Adrenal gland (tissue), 12 donors: ENCODE results near the gene SDK2. TPM values are rescaled to one million over a fixed set of nuclear protein-coding genes. Genes with fewer than 3 reads are reported as not detected.

Source experiments
- DNase-seq, 7 donors: peaks; one replicate each; pipeline ENCODE4 v3.0.0-alpha.2; 2019 to 2020
- H3K27ac ChIP-seq, 5 donors: fragments of 200-600 bp; sonication (generic) in 4 of 5; 1 replicate in 3 of 5; 2 replicates in 2 of 5; pipeline versions ENCODE4 v1.5.1 to v1.8.0; 2016 to 2020; ENCODE audit warnings: mild to moderate bottlenecking in 1 of 5
- H3K27me3 ChIP-seq: fragments of 200-600 bp; 2 replicates; pipeline ENCODE4 v1.8.0; 2021
- H3K36me3 ChIP-seq, 2 donors: fragments of 200-600 bp; replicated peaks in 1 of 2; 1 replicate in 1 of 2; 2 replicates in 1 of 2; pipeline versions ENCODE4 v1.5.1 to v1.8.0; 2018 to 2022
- H3K4me1 ChIP-seq, 2 donors: fragments of 200-600 bp; replicated peaks in 1 of 2; 1 replicate in 1 of 2; 2 replicates in 1 of 2; pipeline versions ENCODE4 v1.5.1 to v1.8.0; 2018 to 2021
- H3K4me3 ChIP-seq, 4 donors: fragments of 200-600 bp; sonication (generic) in 3 of 4; one replicate each; pipeline ENCODE4 v1.5.1; 2016 to 2018
- H3K9me3 ChIP-seq, 3 donors: fragments of 200-600 bp; sonication (generic) in 1 of 3; replicated peaks in 1 of 3; 1 replicate in 2 of 3; 2 replicates in 1 of 3; pipeline versions ENCODE4 v1.5.1 to v1.8.0; 2016 to 2021
- POLR2A ChIP-seq, 2 donors: fragments of 450-650 bp; IDR thresholded peaks; one replicate each; pipeline ENCODE4 v1.6.1; 2017; ENCODE audit warnings: antibody characterized with exemption in 2 of 2, mild to moderate bottlenecking in 2 of 2, moderate library complexity in 1 of 2
- WGBS, 4 donors: extraction: QIAGEN DNeasy Blood & Tissue Kit in 2 of 4; methylation state at CpG; one replicate each; pipeline versions ENCODE4 v1.1.5 to v1.1.7; 2013 to 2017; 5-methylcytosine and 5-hydroxymethylcytosine counted together
- intact Hi-C, 2 donors: fragments of 100-400 bp; cut with DNase I; formaldehyde crosslinking; loops; one replicate each; pipeline versions ENCODE4 v1.14.1 to v1.15.0; 2022 to 2023
- polyA plus RNA-seq, 3 donors: library from polyadenylated mRNA; stranded (reverse); fragments of 200-250 nt in 2 of 3; fragments of 350-450 nt in 1 of 3; fragmentation: Illumina TruSeq in 1 of 3; extraction: RNeasy Lipid Tissue Mini Kit (QIAGEN cat#74804) in 1 of 3; gene quantifications; one replicate each; pipeline ENCODE4 v1.2.3, GENCODE V29; 2013 to 2014
- total RNA-seq, 9 donors: library from RNA; depleted of rRNA in 4 of 9; stranded (reverse); fragments of >200 nt in 4 of 9; fragments of 120-200 nt in 1 of 9; fragmentation: NEBNext Ultra II Directional in 1 of 9; extraction: Animal tissue kit (Norgen Biotek cat#: 25700) in 1 of 9; gene quantifications; one replicate each; pipeline versions ENCODE4 v1.1.0 to v1.2.4, GENCODE V29; 2013 to 2023
- TF ChIP-seq, protein P1 (sequence below), 6 experiments: fragments of 450-650 bp in 4 of 6; fragments of 200-600 bp in 2 of 6; sonication (generic) in 1 of 6; IDR thresholded peaks; 1 replicate in 5 of 6; 2 replicates in 1 of 6; pipeline versions ENCODE4 v1.5.1 to v1.8.0; 2016 to 2021; ENCODE audit warnings: antibody characterized with exemption in 6 of 6, mild to moderate bottlenecking in 2 of 6, moderate library complexity in 1 of 6
- donor health status: healthy with polysubstance abuse.
- donor health status: Bipolar disorder and iron deficiency.
- donor health status: DM: yes; HTN: yes; CAD: no.
- donor health status: DM: no; HTN: no; CAD: no.
- donor health status: DM: no; HTN: no; CAD: no.
- donor health status: DM: yes; HTN: yes; CAD: no.

The SDK2 gene
- total and polyA plus RNA-seq, 12 donors, result 0.27 to 2.1 (median 0.84) TPM

DNA sequence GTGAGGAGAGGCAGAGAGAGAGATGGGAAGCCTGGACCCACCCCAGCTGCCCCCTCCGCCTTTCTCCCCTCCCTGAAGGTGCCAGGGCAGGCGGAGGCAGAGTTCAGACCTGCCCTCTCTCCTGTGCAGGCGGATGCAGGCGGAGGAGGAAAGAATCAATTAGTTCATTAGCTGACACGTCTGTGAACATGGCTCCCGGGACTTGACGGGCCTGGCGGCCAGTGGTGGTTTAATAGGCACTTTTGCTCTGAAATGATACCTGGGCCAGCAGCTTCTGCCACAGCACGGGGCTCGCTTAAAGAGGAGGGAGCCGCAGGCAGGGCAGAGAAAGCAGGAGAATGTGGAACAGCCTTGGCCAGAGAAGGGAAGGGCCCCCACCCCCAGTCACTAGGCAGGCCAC lies 98.1 kb downstream of the SDK2 start:
- intact Hi-C loops, result no loop called here
- Histone ChIP-seq H3K27me3 (no peaks in the 10 kb centered on the region), H3K36me3 (no peaks in the 10 kb centered on the region), H3K9me3 (no peaks in the 10 kb centered on the region), H3K4me3 (no peak overlapping the region), H3K4me1 (peaks cover 0 to 7% of the 10 kb centered on the region in 2 donors), H3K27ac (no peak overlapping the region)
- DNase-seq, result no peak
- 78 to 90% (median 87%) methylated on average over 4 to 11 of the region's 11 CpGs for WGBS, 4 donors
- no peak for TF ChIP-seq POLR2A (IDR thresholded peaks at IDR 0.05)
- TF ChIP-seq, protein P1, sequence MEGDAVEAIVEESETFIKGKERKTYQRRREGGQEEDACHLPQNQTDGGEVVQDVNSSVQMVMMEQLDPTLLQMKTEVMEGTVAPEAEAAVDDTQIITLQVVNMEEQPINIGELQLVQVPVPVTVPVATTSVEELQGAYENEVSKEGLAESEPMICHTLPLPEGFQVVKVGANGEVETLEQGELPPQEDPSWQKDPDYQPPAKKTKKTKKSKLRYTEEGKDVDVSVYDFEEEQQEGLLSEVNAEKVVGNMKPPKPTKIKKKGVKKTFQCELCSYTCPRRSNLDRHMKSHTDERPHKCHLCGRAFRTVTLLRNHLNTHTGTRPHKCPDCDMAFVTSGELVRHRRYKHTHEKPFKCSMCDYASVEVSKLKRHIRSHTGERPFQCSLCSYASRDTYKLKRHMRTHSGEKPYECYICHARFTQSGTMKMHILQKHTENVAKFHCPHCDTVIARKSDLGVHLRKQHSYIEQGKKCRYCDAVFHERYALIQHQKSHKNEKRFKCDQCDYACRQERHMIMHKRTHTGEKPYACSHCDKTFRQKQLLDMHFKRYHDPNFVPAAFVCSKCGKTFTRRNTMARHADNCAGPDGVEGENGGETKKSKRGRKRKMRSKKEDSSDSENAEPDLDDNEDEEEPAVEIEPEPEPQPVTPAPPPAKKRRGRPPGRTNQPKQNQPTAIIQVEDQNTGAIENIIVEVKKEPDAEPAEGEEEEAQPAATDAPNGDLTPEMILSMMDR (IDR thresholded peaks at IDR 0.05), result no peak

- TF ChIP-seq POLR2A (IDR thresholded peaks at IDR 0.05), result no peak
- TF ChIP-seq, protein P1 (IDR thresholded peaks at IDR 0.05), result no peak
- WGBS, 4 donors, result 84 to 86% (median 85%) methylated on average over 9 to 17 of the region's 17 CpGs
Observed at GRCh38 chr17:73545109-73546032, 98.9 kb downstream of the SDK2 start.

DNA sequence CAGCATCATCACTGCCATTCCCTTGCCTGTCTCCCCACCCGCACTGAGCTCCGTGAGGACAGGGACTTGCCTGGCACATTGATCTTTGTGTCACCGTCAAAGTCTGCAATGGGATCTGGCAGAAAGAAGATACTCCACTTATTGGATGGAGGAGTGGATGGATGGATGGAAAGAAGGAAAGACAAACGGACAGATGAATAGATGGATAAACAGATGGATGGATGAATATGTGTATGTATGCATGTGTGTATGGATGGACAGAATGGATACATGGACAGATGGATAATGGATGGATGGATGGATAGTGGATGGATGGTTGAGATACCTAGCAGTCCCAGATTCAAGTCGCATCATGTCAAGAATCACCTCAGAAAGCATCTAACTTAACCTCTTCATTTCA lies 99.9 kb downstream of the SDK2 start:
- DNase-seq, result no peak
- WGBS, 4 donors, result 83 to 92% (median 88%) methylated on average over 5 of the region's 5 CpGs
- intact Hi-C loops, result no loop called here
- H3K4me1 ChIP-seq, result peaks cover 0 to 7% of the 10 kb centered on the region in 2 donors
- H3K4me3 ChIP-seq, result no peak overlapping the region
- H3K9me3 ChIP-seq, result no peaks in the 10 kb centered on the region
- no peaks in the 10 kb centered on the region for H3K27me3 ChIP-seq
- TF ChIP-seq, protein P1 (IDR thresholded peaks at IDR 0.05), result no peak
- no peak for TF ChIP-seq POLR2A (IDR thresholded peaks at IDR 0.05)
- no peak overlapping the region for H3K27ac ChIP-seq
- H3K36me3 ChIP-seq, result no peaks in the 10 kb centered on the region

More at GRCh38 chr17:73545109-73546032, 98.9 kb downstream of the SDK2 start:
- Histone ChIP-seq H3K9me3 (no peaks in the 10 kb centered on the region), H3K27ac (no peak overlapping the region), H3K36me3 (no peaks in the 10 kb centered on the region), H3K4me3 (no peak overlapping the region), H3K27me3 (no peaks in the 10 kb centered on the region), H3K4me1 (peaks cover 0 to 7% of the 10 kb centered on the region in 2 donors)
- intact Hi-C loops, result no loop called here
- DNase-seq, result no peak

- WGBS, 4 donors, result 79 to 96% (median 81%) methylated on average over 2 to 9 of the region's 9 CpGs
Observed at GRCh38 chr17:73542323-73542722, 101.9 kb downstream of the SDK2 start.

More at GRCh38 chr17:73542323-73542722, 101.9 kb downstream of the SDK2 start:
- Histone ChIP-seq H3K4me1 (no peaks in the 10 kb centered on the region), H3K36me3 (no peaks in the 10 kb centered on the region), H3K9me3 (no peaks in the 10 kb centered on the region), H3K27me3 (no peaks in the 10 kb centered on the region), H3K4me3 (no peak overlapping the region), H3K27ac (no peak overlapping the region)
- intact Hi-C loops, result no loop called here
- TF ChIP-seq, protein P1 (IDR thresholded peaks at IDR 0.05), result no peak
- no peak for TF ChIP-seq POLR2A (IDR thresholded peaks at IDR 0.05)
- no peak for DNase-seq
